Panc1 (cell line): ENCODE data around the gene C16orf82. TPM values are rescaled to one million over a fixed set of nuclear protein-coding genes. Genes with fewer than 3 reads are reported as not detected.

Experiments
- ATAC-seq: fragments of 200-7000 bp; cut with Tn5 transposase; 2 replicates; pipeline ENCODE4 v1.9.1; 2020; ENCODE audit warnings: mild to moderate bottlenecking, moderate library complexity
- BruUV-seq: library from RNA; stranded (reverse); fragments of 400-500 nt; replicated peaks from 2 replicates; lab custom pipeline; 2021; lab: Mats Ljungman, UMichigan
- CTCF ChIA-PET: fragments of 300-600 bp; sonication (Branson Sonifier 250); formaldehyde crosslinking; loops from one replicate; lab custom pipeline; 2022; ENCODE audit warnings: antibody characterized with exemption; lab: Charles Lee
- POLR2A ChIA-PET: fragments of 300-600 bp; sonication (Branson Sonifier 250); formaldehyde crosslinking; loops from one replicate; lab custom pipeline; 2022; ENCODE audit warnings: antibody characterized with exemption; lab: Charles Lee
- DNase-seq: peaks from one replicate; pipeline ENCODE4 v3.0.0-alpha.2; 2010; ENCODE audit warnings: low read depth, low spot score
- H3K27ac ChIP-seq: 2 replicates; pipeline ENCODE4 v1.5.1; 2011; ENCODE audit warnings: mild to moderate bottlenecking, low read length, inconsistent platforms
- H3K27me3 ChIP-seq: fragments of 200-500 bp; sonication (Bioruptor generic); 2 replicates; pipeline ENCODE4 v1.6.0; 2014; ENCODE audit warnings: low read length, inconsistent platforms; ENCODE audit not compliant: control insufficient read depth, insufficient read depth
- H3K36me3 ChIP-seq: fragments of 200-500 bp; sonication (Bioruptor generic); 2 replicates; pipeline ENCODE4 v1.5.1; 2014; ENCODE audit warnings: inconsistent platforms, mild to moderate bottlenecking, low read length, moderate library complexity; ENCODE audit not compliant: control insufficient read depth, insufficient read depth
- H3K4me1 ChIP-seq: 2 replicates; pipeline ENCODE4 v1.5.1; 2011; ENCODE audit warnings: inconsistent platforms, mild to moderate bottlenecking, low read length, moderate library complexity; ENCODE audit not compliant: control insufficient read depth, insufficient read depth
- H3K4me3 ChIP-seq, 2 experiments: 2 replicates each; pipeline ENCODE4 v1.5.1; 2011 to 2012; ENCODE audit warnings: low read depth in 2 of 2, low read length in 2 of 2, mild to moderate bottlenecking in 2 of 2, inconsistent platforms in 1 of 2, moderate library complexity in 1 of 2
- H3K9me3 ChIP-seq: fragments of 200-500 bp; sonication (Bioruptor generic); 2 replicates; pipeline ENCODE4 v1.5.1; 2014; ENCODE audit warnings: low read depth, mild to moderate bottlenecking, inconsistent platforms, low read length, moderate library complexity; ENCODE audit not compliant: control insufficient read depth, insufficient read depth
- CTCF ChIP-seq: fragments of 450-650 bp; IDR thresholded peaks from 2 replicates; pipeline ENCODE4 v1.5.1; 2017; ENCODE audit warnings: mild to moderate bottlenecking
- POLR2AphosphoS5 ChIP-seq: IDR thresholded peaks from 2 replicates; pipeline ENCODE4 v1.6.1; 2012; ENCODE audit warnings: mild to moderate bottlenecking, low read depth, low read length, moderate library complexity
- REST ChIP-seq, 2 experiments: IDR thresholded peaks; 2 replicates each; pipeline ENCODE4 v1.6.1; 2011 to 2012; ENCODE audit warnings: low read depth in 2 of 2, control low read depth in 1 of 2, low read length in 1 of 2, mild to moderate bottlenecking in 1 of 2, moderate library complexity in 1 of 2; ENCODE audit not compliant: insufficient read depth in 1 of 2
- SIN3A ChIP-seq: IDR thresholded peaks from 2 replicates; pipeline ENCODE4 v1.6.1; 2012; ENCODE audit warnings: low read depth, mild to moderate bottlenecking, low read length, moderate library complexity, borderline replicate concordance; ENCODE audit not compliant: insufficient read depth
- TCF7L2 ChIP-seq: IDR thresholded peaks from 2 replicates; pipeline ENCODE4 v1.6.1; 2011; ENCODE audit warnings: mild to moderate bottlenecking, low read depth, low read length, inconsistent platforms
- in situ Hi-C: cut with HindIII; loops from 2 replicates; pipeline ENCODE4 v1.10.0; 2016; ENCODE audit warnings: low sequenced_read_pairs, low pct_unique_long_range_greater_than_20kb
- intact Hi-C: fragments of 100-400 bp; cut with micrococcal nuclease; formaldehyde crosslinking; loops from one replicate; pipeline ENCODE4 v1.10.0; 2022; ENCODE audit not compliant: unreplicated experiment
- total RNA-seq: library from RNA; stranded (reverse); gene quantifications from one replicate; pipeline ENCODE4 v1.2.1, GENCODE V29; 2021; ENCODE audit not compliant: unreplicated experiment

The C16orf82 gene
- total RNA-seq, 1 experiment from 2014 or later, result not detected

- Histone ChIP-seq H3K27me3 (peaks cover 2% of the 10 kb centered on the region; the same call in 1 of the 2 replicates), H3K4me1 (no peaks in the 10 kb centered on the region), H3K4me3 (no peak overlapping the region), H3K9me3 (no peaks in the 10 kb centered on the region), H3K27ac (no peak overlapping the region), H3K36me3 (no peaks in the 10 kb centered on the region)
- TF ChIP-seq POLR2AphosphoS5, result no peak
- no peak for TF ChIP-seq REST (IDR thresholded peaks at IDR 0.05; ENCODE audit: insufficient read depth in 1 of 2, low read depth in 2 of 2, low read length in 1 of 2)
- TF ChIP-seq CTCF, result no peak
- no peak for TF ChIP-seq TCF7L2
- TF ChIP-seq SIN3A, result no peak
- in situ Hi-C loops, result no loop called here
- intact Hi-C loops, result loop anchor here (1.0 kb wide), 1 partner anchor 17 kb away; no protein-coding TSS in a partner anchor
- no TSS peak for BruUV-seq
- no peak for ATAC-seq
- ChIA-PET CTCF (no interaction called here), POLR2A (no interaction called here)
- DNase-seq, result no peak
Measured at GRCh38 chr16:27029525-27029924, 37.2 kb upstream of the C16orf82 start.

- no peak overlapping the region for H3K4me3 ChIP-seq
- H3K9me3 ChIP-seq, result no peaks in the 10 kb centered on the region
- ChIA-PET CTCF (no interaction called here), POLR2A (no interaction called here)
- DNase-seq (no peak), ATAC-seq (no peak)
- H3K27me3 ChIP-seq, result no peaks in the 10 kb centered on the region; the same call in 1 of the 2 replicates
- intact Hi-C loops, result no loop called here
- no peak for TF ChIP-seq REST (IDR thresholded peaks at IDR 0.05; ENCODE audit: insufficient read depth in 1 of 2, low read depth in 2 of 2, low read length in 1 of 2)
- no peaks in the 10 kb centered on the region for H3K4me1 ChIP-seq
- BruUV-seq, result no TSS peak
- in situ Hi-C loops, result no loop called here
- no peak overlapping the region for H3K27ac ChIP-seq
- no peaks in the 10 kb centered on the region for H3K36me3 ChIP-seq
Measured at GRCh38 chr16:27033281-27033979, 33.3 kb upstream of the C16orf82 start.
